ENCODE measurements around the gene DOC2A.
A peak's percentile ranks its signal among the peaks of the same experiment; 100 is the strongest.

Gene DOC2A

GRCh38 chr16:30007378-30007895 lies 3.4 kb downstream of the DOC2A start (continued):
- TF ChIP-seq AEBP2 (tag by site-specific recombination; IDR thresholded peaks at IDR 0.05; ENCODE audit: borderline replicate concordance) (no peak), ZNF777 (tag by site-specific recombination; IDR thresholded peaks at IDR 0.05; ENCODE audit: borderline replicate concordance) (no peak), PATZ1 (tag by site-specific recombination; IDR thresholded peaks at IDR 0.05) (no peak), ZNF2 (tag by site-specific recombination; IDR thresholded peaks at IDR 0.05) (no peak), PRDM6 (tag by site-specific recombination; IDR thresholded peaks at IDR 0.05) (no peak), ZNF274 (IDR thresholded peaks at IDR 0.05; ENCODE audit: low read length) (no peak), ZNF274 (tag by site-specific recombination; IDR thresholded peaks at IDR 0.05; ENCODE audit: borderline replicate concordance) (no peak), HIC1 (tag by site-specific recombination; IDR thresholded peaks at IDR 0.05) (peak; percentile 29; the same call in 1 of the 2 replicates), ZNF48 (tag by site-specific recombination; IDR thresholded peaks at IDR 0.05) (no peak)

- ChIA-PET POLR2A (interaction anchor here (1.0 to 1.7 kb wide), 3 partner anchors 34 to 107 kb away, joined by 3 to 7 read pairs (median 4); no protein-coding TSS in a partner anchor), CTCF (interaction anchor here (1.1 to 2.1 kb wide), 5 partner anchors 10 to 98 kb away, joined by 3 to 12 read pairs (median 4); partner anchors contain the start of gene INO80E)
- TF ChIP-seq ZFHX2 (tag by site-specific recombination; conservative IDR thresholded peaks at IDR 0.05) (no peak), IKZF3 (tag by site-specific recombination; IDR thresholded peaks at IDR 0.05) (0 out of 2 replicates have a peak, but pooled peaks have one; percentile 13)
- Histone ChIP-seq H3K27ac (ENCODE audit: extremely low read depth, low read depth, low read length) (no peak overlapping the region), H3K4me1 (ENCODE audit: control insufficient read depth, insufficient read depth, low read length) (no peaks in the 10 kb centered on the region), H3K9me3 (ENCODE audit: control insufficient read depth, insufficient read depth, low read depth, low read length) (no peaks in the 10 kb centered on the region), H3K4me3 (ENCODE audit: low read depth, low read length) (no peak overlapping the region), H3K36me3 (ENCODE audit: control insufficient read depth in 2 of 2, insufficient read depth in 1 of 2, low read length in 2 of 2) (peaks cover 0 to 45% of the 10 kb centered on the region in 2 experiments; a peak in 1 of 3 replicates)
These were observed 4.0 kb downstream of the DOC2A start for GRCh38 chr16:30006659-30007377.

- no peaks in the 10 kb centered on the region for H3K4me1 ChIP-seq (ENCODE audit: control insufficient read depth, insufficient read depth, low read length)
- ChIA-PET POLR2A (interaction anchor here (0.6 to 2.0 kb wide), 5 partner anchors 10 to 106 kb away, joined by 3 to 9 read pairs (median 7); no protein-coding TSS in a partner anchor), CTCF (interaction anchor here (0.5 to 2.1 kb wide), 9 partner anchors 9 to 257 kb away, joined by 3 to 12 read pairs (median 4); partner anchors contain the start of gene INO80E)
- TF ChIP-seq KLF1 (tag by site-specific recombination; IDR thresholded peaks at IDR 0.05) (0 out of 2 replicates have a peak, but pooled peaks have one; percentile 26), BCL11B (tag by site-specific recombination; IDR thresholded peaks at IDR 0.05; ENCODE audit: low read depth) (0 out of 2 replicates have a peak, but pooled peaks have one; percentile 57), SP2 (tag by site-specific recombination; IDR thresholded peaks at IDR 0.05) (no peak)
- no peak overlapping the region for H3K27ac ChIP-seq (ENCODE audit: extremely low read depth, low read depth, low read length)
- peaks cover 0 to 52% of the 10 kb centered on the region in 2 experiments; a peak in 1 of 3 replicates for H3K36me3 ChIP-seq (ENCODE audit: control insufficient read depth in 2 of 2, insufficient read depth in 1 of 2, low read length in 2 of 2)
- H3K4me3 ChIP-seq (ENCODE audit: low read depth, low read length): no peak overlapping the region
- H3K9me3 ChIP-seq (ENCODE audit: control insufficient read depth, insufficient read depth, low read depth, low read length): no peaks in the 10 kb centered on the region
These were observed 4.7 kb downstream of the DOC2A start for GRCh38 chr16:30006095-30006473.
